Gastrocnemius medialis (tissue), 4 donors: ENCODE measurements around the gene KCNQ5.

ENCODE experiments used
- CTCF ChIP-seq, 5 experiments: fragments of 450-650 bp in 3 of 5; fragments of 200-600 bp in 2 of 5; sonication (generic) in 2 of 5; IDR thresholded peaks in 4 of 5; conservative IDR thresholded peaks in 1 of 5; 1 replicate in 4 of 5; 2 replicates in 1 of 5; pipeline ENCODE4 v1.5.1; 2016 to 2019; ENCODE audit warnings: antibody characterized with exemption in 5 of 5, mild to moderate bottlenecking in 3 of 5, moderate library complexity in 3 of 5
- POLR2A ChIP-seq, 2 donors: fragments of 450-650 bp; IDR thresholded peaks; one replicate each; pipeline ENCODE4 v1.6.1; 2017; ENCODE audit warnings: antibody characterized with exemption in 2 of 2, mild to moderate bottlenecking in 2 of 2, moderate library complexity in 2 of 2

DNA sequence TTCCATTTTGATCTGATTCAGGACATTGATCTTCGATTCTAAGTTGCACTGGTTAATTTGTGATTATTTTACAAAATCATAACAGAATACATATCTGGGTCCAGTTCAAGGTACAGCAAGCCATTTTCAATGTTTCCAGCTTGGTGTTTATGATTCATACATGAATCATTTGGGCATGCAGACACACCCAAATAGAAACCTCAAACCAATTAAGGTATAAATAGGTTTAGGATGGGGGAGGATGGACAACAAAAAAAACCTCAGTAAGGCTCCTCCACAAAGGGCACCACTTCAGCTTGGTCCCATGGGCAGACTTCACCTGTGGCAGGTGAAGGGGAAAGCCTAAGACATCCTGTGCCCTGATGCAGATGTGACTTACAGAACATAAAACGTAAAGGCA, 410.7 kb downstream of the KCNQ5 start:
- no peak for TF ChIP-seq CTCF (IDR thresholded peaks at IDR 0.05 in 4 of 5, conservative IDR thresholded peaks at IDR 0.05 in 1 of 5)
- TF ChIP-seq POLR2A (IDR thresholded peaks at IDR 0.05) = no peak
